Ramos (cell line): ENCODE measurements around the gene C1orf159.
"Not testable (repeated sequence)": the region's sequence is repeated elsewhere in the genome, so short reads cannot be mapped to it uniquely, and the experiment has no call there.

Experiments used
- in situ Hi-C: fragments of 300-500 bp; cut with MboI; formaldehyde crosslinking; loops from one replicate; pipeline ENCODE4 v1.14.3; 2022; ENCODE audit warnings: low sequenced_read_pairs; ENCODE audit not compliant: unreplicated experiment

Gene C1orf159

GRCh38 chr1:1084372-1085170, 31.3 kb downstream of the C1orf159 start:
- in situ Hi-C loops = no loop called here

DNA sequence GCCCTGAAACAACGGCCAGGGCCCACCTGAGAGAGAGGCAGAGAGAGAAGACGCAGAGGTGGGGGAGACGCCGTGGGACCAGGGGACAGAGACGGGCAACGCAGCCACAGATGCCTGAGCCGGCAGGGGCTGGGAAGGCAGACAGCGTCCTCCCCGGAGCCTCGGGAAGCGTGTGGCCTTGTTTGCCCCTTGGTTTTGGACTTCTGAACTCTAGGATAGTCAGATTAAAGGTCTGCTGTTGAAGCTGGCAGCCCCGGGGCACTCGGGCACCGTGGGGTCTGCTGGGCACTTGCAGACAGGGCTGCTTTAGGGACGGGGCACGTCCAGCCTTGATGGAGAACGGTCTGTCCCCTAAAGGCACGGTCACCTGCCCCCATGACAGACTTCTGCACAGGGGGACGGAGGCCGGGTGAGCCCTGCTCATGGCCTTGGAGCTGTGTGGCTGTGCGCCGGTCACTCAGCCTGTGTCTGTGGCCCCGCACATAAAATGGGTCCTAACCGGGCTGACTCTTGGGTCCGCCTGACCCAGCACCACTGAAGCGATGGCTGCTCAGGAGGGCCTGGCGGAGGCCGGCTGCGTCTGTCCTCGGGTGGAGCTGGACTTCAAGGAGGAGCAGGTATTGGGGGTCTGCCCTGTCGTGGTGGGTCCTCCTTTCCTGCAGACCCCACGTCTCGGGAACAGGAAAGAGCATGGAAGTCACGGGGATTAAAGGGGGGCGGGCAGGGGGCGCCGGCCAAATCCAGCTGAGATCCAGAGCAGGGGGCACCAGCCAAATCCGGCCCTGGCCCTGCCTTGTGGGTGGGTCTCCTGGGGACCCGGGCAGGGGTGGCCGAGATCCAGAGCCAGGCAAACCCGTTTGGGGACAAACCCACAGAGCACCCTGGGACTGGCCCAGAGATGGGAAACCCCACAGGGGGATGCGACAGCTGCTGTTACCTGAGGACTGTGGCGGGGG, 32.2 kb downstream of the C1orf159 start:
- in situ Hi-C loops = no loop called here

- in situ Hi-C loops = no loop called here
Measured at GRCh38 chr1:1082776-1083415, 33.0 kb downstream of the C1orf159 start.

- in situ Hi-C loops = no loop called here
Measured at GRCh38 chr1:1082239-1082775, 33.6 kb downstream of the C1orf159 start.

GRCh38 chr1:1081311-1082238, 34.3 kb downstream of the C1orf159 start:
- in situ Hi-C loops = no loop called here

DNA sequence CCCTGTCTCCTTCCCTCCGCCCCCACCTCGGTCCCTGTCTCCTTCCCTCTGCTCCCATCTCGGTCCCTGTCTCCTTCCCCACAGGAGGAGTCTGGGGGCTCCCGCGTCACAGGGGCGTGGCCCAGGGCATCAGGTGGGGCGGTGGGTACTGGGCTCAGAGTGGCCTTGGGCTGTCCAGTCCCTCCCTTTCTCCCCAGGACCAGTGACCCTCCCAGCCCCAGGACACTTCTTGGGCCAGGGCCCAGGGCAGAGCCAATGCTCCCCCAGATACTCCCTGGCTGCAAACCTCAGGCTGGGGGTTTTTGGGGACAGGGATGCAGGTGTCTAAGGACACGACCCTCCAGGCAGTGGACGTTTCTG, 35.0 kb downstream of the C1orf159 start:
- in situ Hi-C loops = no loop called here

- in situ Hi-C loops = no loop called here
Measured at GRCh38 chr1:1080122-1080757, 35.6 kb downstream of the C1orf159 start.

DNA sequence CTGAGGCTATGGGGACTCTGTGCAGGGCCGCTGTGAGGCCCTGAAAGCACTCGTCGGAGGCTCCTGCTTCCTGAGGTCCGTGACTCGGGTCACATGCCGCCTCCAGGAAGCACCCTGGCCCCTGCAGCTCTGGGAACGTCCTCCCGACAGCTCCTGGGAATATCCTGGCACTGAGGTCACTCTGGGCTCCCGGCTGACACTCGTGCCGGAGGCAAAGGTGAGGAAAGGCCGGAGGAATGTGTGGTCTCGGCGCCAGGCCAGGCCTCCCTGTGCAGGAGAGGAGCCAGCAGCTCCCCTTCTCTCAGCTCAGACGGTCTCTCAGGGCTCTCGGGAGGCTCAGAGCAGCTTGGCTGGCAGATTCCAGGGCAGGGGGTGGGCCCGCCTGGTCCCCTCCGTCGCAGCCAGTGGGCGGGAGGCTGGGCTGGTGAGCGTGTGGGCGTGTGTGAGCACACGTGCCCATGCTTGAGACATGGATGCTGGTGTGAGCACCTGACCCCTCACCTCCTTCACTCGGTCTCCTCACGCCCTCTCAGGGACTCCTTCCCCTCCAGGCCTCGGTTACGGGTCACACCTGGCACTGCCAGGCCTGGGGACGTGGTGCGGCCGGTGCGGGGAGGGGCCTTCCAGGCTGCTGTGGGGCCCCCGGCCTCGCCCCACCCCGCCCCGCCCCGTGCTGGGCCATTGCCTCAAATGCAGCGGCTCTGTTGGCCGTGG, 36.3 kb downstream of the C1orf159 start:
- in situ Hi-C loops = no loop called here

DNA sequence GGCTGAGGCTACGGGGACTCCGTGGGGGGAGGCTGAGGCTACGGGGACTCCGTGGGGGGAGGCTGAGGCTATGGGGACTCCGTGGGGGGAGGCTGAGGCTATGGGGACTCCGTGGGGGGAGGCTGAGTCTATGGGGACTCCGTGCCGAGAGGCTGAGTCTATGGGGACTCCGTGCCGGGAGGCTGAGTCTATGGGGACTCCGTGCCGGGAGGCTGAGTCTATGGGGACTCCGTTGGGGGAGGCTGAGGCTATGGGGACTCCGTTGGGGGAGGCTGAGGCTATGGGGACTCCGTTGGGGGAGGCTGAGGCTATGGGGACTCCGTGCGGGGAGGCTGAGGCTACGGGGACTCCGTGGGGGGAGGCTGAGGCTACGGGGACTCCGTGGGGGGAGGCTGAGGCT, 38.5 kb downstream of the C1orf159 start:
- in situ Hi-C loops = not testable (repeated sequence)

GRCh38 chr1:1075148-1075935, 40.5 kb downstream of the C1orf159 start:
- in situ Hi-C loops = no loop called here

GRCh38 chr1:1074631-1075147, 41.2 kb downstream of the C1orf159 start:
- in situ Hi-C loops = no loop called here

DNA sequence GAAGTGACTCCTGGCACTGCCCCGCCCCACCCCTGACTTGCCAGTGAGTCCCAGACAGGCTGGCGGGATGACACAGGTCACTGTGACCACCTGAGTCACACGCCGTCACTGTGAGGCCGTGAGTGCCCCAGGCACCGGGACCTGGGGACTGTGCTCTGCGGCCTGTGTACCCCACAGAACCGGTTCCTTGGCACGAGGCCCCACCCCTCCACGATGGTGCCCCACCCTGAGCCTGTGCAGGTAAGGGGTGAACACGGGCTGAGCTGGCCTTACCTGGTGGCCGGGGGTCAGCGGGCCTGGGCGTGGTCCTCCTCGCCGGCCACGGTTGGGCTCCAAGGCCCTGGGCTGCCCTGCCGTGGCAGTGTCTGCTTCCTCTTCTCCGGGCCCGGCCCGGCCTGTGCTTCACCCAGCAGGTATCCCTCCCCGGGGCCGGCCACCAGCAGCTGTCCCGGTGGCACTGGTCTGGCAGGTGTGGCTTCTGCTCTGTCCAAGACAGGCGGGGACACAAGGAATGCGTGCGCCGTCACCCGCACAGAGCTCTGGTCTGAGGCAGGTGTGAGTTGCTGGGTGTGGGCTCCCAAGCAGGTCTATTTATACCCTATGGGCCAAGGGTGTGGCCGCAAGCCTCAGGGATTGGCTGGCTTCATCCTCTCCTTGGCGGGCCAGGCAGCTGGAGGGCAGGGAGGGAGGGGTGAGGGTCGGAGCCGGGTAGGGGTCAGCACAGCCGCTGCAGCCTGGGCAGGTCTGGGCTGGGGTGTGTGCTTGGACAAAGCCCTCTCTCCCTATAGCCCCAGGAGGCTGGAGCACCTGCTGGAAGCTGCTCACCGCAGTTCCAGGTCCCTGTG, 41.9 kb downstream of the C1orf159 start, which contains the start of gene RNF223:
RNF223 (minus strand) TSS at position 564 of the 845 bp plus-strand sequence. CDS start 1,740 bp downstream, outside the sequence.
- in situ Hi-C loops = no loop called here

DNA sequence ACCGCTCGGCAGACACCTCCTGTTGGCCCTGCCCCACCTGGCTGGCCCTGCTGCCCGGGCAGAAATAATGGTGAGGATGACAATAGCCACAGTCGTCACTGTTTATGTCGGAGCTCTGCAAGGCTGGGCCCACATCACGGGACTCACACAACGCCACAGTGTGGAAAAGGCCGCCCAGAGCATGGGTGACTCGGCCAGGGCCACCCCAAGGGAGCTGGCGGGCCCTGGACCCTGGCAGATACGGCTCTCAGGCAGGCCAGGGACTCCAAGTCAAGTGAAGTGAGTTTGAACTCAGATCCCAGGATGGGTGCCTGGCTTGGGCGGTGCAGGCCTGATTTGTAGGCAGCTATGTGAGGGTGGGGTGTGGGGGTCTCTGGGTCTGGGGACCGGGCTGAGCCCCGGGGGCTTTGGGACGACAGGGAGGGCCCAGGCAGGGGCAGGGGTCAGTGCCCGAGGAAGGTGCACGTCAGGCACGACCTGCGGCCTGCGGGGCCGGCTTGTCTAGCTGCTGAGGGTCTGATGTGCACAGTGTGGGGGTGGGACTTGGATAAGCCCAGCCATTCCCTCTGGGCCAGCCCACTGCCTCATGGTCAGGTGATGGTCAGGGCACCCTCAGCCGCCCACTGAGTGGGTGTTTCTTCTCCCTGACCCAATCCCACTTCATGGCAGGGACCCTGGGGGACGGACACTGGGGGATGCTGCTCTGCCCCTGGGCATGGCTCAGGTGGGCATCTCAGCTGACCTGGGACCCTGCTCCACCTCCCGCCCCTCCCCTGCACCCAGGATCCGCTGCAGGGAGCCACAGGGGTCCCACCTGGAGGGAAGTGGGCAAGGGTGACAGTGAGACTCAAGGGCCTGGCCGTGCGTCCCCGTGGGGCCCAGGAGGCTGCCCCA, 42.8 kb downstream of the C1orf159 start:
- in situ Hi-C loops = no loop called here

GRCh38 chr1:1072299-1072848, 43.5 kb downstream of the C1orf159 start:
- in situ Hi-C loops = no loop called here
